ENCODE results near the gene TGM2. TPM values are rescaled to one million over a fixed set of nuclear protein-coding genes. Genes with fewer than 3 reads are reported as not detected.

Gene TGM2
- total and polyA plus RNA-seq, 12 donors, result 146 to 993 (median 463) TPM

DNA sequence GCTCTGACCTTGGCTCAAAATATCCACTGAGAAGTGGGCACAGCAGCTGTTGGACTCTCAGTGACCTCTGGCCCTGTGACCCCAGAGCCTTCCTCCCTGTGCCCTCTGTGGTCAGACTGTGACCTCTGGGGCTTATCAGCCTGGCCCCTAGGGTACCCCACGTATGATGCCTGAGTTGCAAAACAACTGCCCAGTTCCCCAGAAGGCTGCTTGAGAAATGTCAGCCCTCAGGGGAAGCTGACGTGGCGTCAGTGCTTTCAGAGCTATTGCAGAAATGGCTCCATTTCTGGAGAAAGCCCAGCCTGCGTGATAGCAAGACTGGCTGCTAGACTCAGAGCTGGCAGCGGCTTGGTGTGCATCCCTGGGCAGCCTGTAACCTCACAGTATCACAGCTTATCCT lies 31.5 kb upstream of the TGM2 start:
- peaks cover 0 to 58% (median 8%) of the 10 kb centered on the region in 9 donors for H3K4me1 ChIP-seq
- H3K36me3 ChIP-seq, result no peaks in the 10 kb centered on the region
- peak; percentile 68 to 92 (median 80) for ATAC-seq
- H3K9me3 ChIP-seq, result no peaks in the 10 kb centered on the region
- WGBS, 2 donors, result 47 to 55% methylated on average over 5 of the region's 5 CpGs
- TF ChIP-seq, protein P1, sequence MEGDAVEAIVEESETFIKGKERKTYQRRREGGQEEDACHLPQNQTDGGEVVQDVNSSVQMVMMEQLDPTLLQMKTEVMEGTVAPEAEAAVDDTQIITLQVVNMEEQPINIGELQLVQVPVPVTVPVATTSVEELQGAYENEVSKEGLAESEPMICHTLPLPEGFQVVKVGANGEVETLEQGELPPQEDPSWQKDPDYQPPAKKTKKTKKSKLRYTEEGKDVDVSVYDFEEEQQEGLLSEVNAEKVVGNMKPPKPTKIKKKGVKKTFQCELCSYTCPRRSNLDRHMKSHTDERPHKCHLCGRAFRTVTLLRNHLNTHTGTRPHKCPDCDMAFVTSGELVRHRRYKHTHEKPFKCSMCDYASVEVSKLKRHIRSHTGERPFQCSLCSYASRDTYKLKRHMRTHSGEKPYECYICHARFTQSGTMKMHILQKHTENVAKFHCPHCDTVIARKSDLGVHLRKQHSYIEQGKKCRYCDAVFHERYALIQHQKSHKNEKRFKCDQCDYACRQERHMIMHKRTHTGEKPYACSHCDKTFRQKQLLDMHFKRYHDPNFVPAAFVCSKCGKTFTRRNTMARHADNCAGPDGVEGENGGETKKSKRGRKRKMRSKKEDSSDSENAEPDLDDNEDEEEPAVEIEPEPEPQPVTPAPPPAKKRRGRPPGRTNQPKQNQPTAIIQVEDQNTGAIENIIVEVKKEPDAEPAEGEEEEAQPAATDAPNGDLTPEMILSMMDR (IDR thresholded peaks at IDR 0.05), result no peak
- H3K27ac ChIP-seq, result peak overlapping the region in 7 of 10 donors; percentile 40 to 80 (median 63)
- peak; percentile 65 to 77 for DNase-seq
- no peaks in the 10 kb centered on the region for H3K27me3 ChIP-seq
- intact Hi-C loops (cut with DNase I), result no loop called here
- no peak overlapping the region for H3K4me3 ChIP-seq

DNA sequence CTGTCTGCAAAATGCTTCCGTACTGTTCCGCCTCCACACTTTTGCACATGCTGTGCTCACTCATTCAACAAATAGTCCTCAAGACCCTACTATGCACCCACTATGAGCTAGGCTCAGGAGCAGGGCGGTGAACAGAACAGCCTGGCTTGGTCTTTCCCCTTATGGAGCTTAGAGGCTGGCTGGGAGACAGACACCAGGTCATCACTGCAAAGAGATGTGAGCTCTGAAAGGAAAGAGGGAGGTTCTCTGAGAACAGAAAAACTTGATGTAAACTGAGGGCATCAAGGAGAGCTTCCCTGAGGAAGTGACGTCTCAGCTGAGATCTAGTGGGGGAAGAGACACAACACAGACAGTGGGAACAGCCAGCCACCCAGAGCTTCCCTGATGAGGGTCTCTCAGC lies 31.0 kb upstream of the TGM2 start:
- Histone ChIP-seq H3K27me3 (no peaks in the 10 kb centered on the region), H3K27ac (peak overlapping the region in 7 of 10 donors; percentile 40 to 80 (median 63)), H3K4me3 (no peak overlapping the region), H3K36me3 (no peaks in the 10 kb centered on the region), H3K4me1 (peaks cover 0 to 55% (median 9%) of the 10 kb centered on the region in 9 donors), H3K9me3 (no peaks in the 10 kb centered on the region)
- no peak for DNase-seq
- TF ChIP-seq, protein P1 (IDR thresholded peaks at IDR 0.05), result no peak
- 92% methylated on average over 4 of the region's 4 CpGs for WGBS, 2 donors
- intact Hi-C loops (cut with DNase I), result no loop called here
- peak in 5 of 8 donors; percentile 8 to 23 (median 20) for ATAC-seq

DNA sequence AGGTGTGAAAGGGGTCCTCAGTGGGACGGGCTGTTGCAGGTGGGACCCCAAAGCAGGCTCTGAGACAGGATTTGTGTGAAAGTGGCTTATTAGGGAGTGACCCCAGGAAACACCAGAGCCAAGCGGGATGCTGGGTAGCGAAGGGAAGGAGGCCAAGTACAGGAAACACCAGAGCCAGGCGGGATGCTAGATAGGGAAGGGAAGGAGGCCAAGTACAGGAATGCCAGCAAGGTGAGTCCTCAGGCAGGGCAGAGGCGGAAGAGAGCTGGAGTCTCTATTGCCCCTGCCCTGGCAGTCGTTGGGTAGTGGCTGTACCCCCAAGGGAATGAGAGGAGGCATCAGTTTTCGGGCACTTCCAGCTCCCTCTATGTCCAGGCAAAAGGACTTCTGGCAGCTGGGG lies 30.5 kb upstream of the TGM2 start:
- Histone ChIP-seq H3K9me3 (no peaks in the 10 kb centered on the region), H3K27ac (peak overlapping the region in 2 of 10 donors; percentile 48 to 68), H3K4me1 (peaks cover 0 to 50% (median 14%) of the 10 kb centered on the region in 9 donors), H3K4me3 (no peak overlapping the region), H3K36me3 (no peaks in the 10 kb centered on the region), H3K27me3 (no peaks in the 10 kb centered on the region)
- DNase-seq (no peak), ATAC-seq (peak in 1 of 8 donors; percentile 23)
- 63 to 70% methylated on average over 7 of the region's 7 CpGs for WGBS, 2 donors
- intact Hi-C loops (cut with DNase I), result no loop called here
- TF ChIP-seq, protein P1 (IDR thresholded peaks at IDR 0.05), result no peak

DNA sequence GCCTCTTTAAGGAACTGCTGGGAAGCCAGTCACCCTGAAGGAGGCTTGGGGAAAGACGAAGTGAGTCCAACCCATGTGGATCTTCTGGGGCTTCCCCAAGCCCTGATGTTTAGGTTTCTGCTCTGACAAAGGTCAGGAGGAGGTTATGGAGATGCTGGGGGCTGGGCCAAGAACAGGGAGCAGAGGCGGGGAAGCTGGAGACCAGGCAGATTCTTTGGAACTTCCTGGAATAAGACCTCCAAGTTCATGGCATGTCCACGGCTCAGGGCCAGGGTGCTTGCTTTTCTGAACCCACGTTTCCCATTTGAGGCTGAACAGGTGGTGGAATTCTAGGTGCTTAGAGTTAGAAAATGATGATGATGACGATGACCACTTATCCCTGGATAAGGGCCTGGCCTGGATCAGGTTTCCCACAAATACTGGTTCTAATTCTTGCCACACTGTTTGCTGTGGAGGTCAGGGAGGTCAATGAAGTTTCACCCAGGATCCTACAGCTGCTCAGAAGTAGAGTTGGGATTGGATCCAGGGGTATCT lies 30.0 kb upstream of the TGM2 start:
- H3K36me3 ChIP-seq, result no peaks in the 10 kb centered on the region
- WGBS, 2 donors, result 83 to 89% methylated on average over 5 of the region's 5 CpGs
- peaks cover 0 to 48% (median 14%) of the 10 kb centered on the region in 9 donors for H3K4me1 ChIP-seq
- H3K9me3 ChIP-seq, result no peaks in the 10 kb centered on the region
- no peak for ATAC-seq
- no peak for DNase-seq
- intact Hi-C loops (cut with DNase I), result no loop called here
- TF ChIP-seq, protein P1 (IDR thresholded peaks at IDR 0.05), result no peak
- H3K27ac ChIP-seq, result no peak overlapping the region
- H3K27me3 ChIP-seq, result no peaks in the 10 kb centered on the region
- no peak overlapping the region for H3K4me3 ChIP-seq
